ENCODE data around the gene TTC7B. TPM values are rescaled to one million over a fixed set of nuclear protein-coding genes. Genes with fewer than 3 reads are reported as not detected.

The TTC7B gene
- total and polyA plus RNA-seq, 2 donors (not counting 3 experiments of a cell fraction or from before 2014, with no cell fraction given) = 46.8 to 76.5 TPM

GRCh38 chr14:90509403-90509802 lies 306.8 kb downstream of the TTC7B start:
- Histone ChIP-seq H3K4me2 (ENCODE audit: insufficient read depth, low read length) (no peak overlapping the region), H3K36me3 (ENCODE audit: control insufficient read depth in 2 of 2, extremely low read depth in 1 of 2, insufficient read depth in 2 of 2, low read length in 2 of 2) (no peaks in the 10 kb centered on the region), H2AFZ (ENCODE audit: low read depth, low read length) (no peak overlapping the region), H3K27me3 (ENCODE audit: control insufficient read depth in 2 of 2, insufficient read depth in 2 of 2, low read length in 2 of 2) (peaks cover 0 to 2% of the 10 kb centered on the region in 2 experiments), H3K9me3 (replicated peaks; ENCODE audit: control insufficient read depth, insufficient read depth, low read length) (no peaks in the 10 kb centered on the region), H3K9ac (replicated peaks; ENCODE audit: extremely low read depth, insufficient read depth, low read length) (no peak overlapping the region), H3K27ac (ENCODE audit: insufficient read depth, low read depth, low read length) (no peak overlapping the region), H3K79me2 (ENCODE audit: control insufficient read depth, insufficient read depth, low read length) (no peaks in the 10 kb centered on the region), H3K4me1 (ENCODE audit: control insufficient read depth, extremely low read depth, insufficient read depth, low read length) (no peaks in the 10 kb centered on the region), H3K4me3 (replicated peaks in 1 of 3; ENCODE audit: insufficient read depth in 1 of 3, low read depth in 1 of 3, low read length in 3 of 3) (no peak overlapping the region), H4K20me1 (replicated peaks; ENCODE audit: control insufficient read depth, extremely low read depth, insufficient read depth, low read length) (no peaks in the 10 kb centered on the region), H3K9me1 (replicated peaks; ENCODE audit: control insufficient read depth, extremely low read depth, insufficient read depth, low read length) (no peaks in the 10 kb centered on the region)
- CTCF ChIA-PET = interaction anchor here (1.6 kb wide), 1 partner anchor 11 kb away, joined by 4 read pairs; no protein-coding TSS in a partner anchor
- BruUV-seq (replicated peaks) = no TSS peak
- no peak for TF ChIP-seq FOS (IDR thresholded peaks at IDR 0.05; ENCODE audit: borderline replicate concordance, insufficient read depth, low read length)
- TF ChIP-seq MYC (IDR thresholded peaks at IDR 0.05; ENCODE audit: low read depth, low read length) = no peak
- no peak for TF ChIP-seq GATA2 (IDR thresholded peaks at IDR 0.05; ENCODE audit: insufficient read depth, insufficient read length, low read depth, low read length)
- TF ChIP-seq EZH2 (IDR thresholded peaks at IDR 0.05; ENCODE audit: borderline replicate concordance, low read depth, low read length, severe bottlenecking) = no peak
- no peak for TF ChIP-seq POLR2AphosphoS5 (IDR thresholded peaks at IDR 0.05; ENCODE audit: insufficient read depth, low read depth, low read length)
- TF ChIP-seq JUN (IDR thresholded peaks at IDR 0.05; ENCODE audit: borderline replicate concordance, insufficient read depth, insufficient read length, low read depth) = no peak
- TF ChIP-seq MAX (IDR thresholded peaks at IDR 0.05; ENCODE audit: insufficient read depth, insufficient read length) = no peak
- no peak for TF ChIP-seq CTCF (IDR thresholded peaks at IDR 0.05; ENCODE audit: extremely low read depth in 1 of 2, insufficient read depth in 1 of 2, low read depth in 1 of 2, low read length in 2 of 2)
- no peak for TF ChIP-seq POLR2A (IDR thresholded peaks at IDR 0.05; ENCODE audit: low read depth, low read length)
- no peak for DNase-seq (ENCODE audit: low read depth, low spot score)
- POLR2A ChIA-PET = no interaction called here
- FAIRE-seq = no peak
- dilution Hi-C loops (cut with MboI; ENCODE audit: extremely low pct_ligation_motif_present, low sequenced_read_pairs) (no loop called here), intact Hi-C loops (cut with micrococcal nuclease) (no loop called here)

Measured in endothelial cell of umbilical vein (primary cell).